ENCODE data around the gene LCNL1. TPM values are rescaled to one million over a fixed set of nuclear protein-coding genes. Genes with fewer than 3 reads are reported as not detected.

Gene LCNL1
- total and polyA plus RNA-seq, 2 donors (not counting 1 experiment from before 2014, with no cell fraction given), result not detected

- peak within 1 kb of the TSS; percentile 4 to 77 (median 66) for H3K4me3 ChIP-seq (ENCODE audit: control extremely low read depth in 1 of 5, extremely low read depth in 1 of 5, insufficient read depth in 1 of 5, low read depth in 2 of 5, low read length in 4 of 5)
- no peaks in the 10 kb centered on the region for H3K9me3 Mint-ChIP-seq (ENCODE audit: insufficient read depth)
- POLR2A ChIA-PET, result interaction anchor here (1.1 to 3.0 kb wide), 2 partner anchors 32 to 36 kb away, joined by 4 to 19 read pairs; partner anchors contain the start of gene PAXX
- H3K4me1 ChIP-seq (ENCODE audit: control insufficient read depth in 2 of 2, insufficient read depth in 2 of 2, low read length in 2 of 2), result peaks cover 46 to 62% of the 10 kb centered on the region in 2 donors
- intact Hi-C loops (cut with micrococcal nuclease), result loop anchor here (2.0 kb wide), 1 partner anchor 35 kb away; the partner anchor contains the start of gene PAXX
- H3K9ac ChIP-seq (ENCODE audit: low read length), result peak within 1 kb of the TSS; percentile 70
- peak within 1 kb of the TSS; percentile 90 for H3K4me3 Mint-ChIP-seq
- DNase-seq (peak; percentile 45), ATAC-seq (ENCODE audit: low read depth) (no peak)
- H2AFZ ChIP-seq (ENCODE audit: insufficient read depth, low read depth, low read length, poor library complexity, severe bottlenecking), result peak within 1 kb of the TSS; percentile 83
- 7% methylated on average over 95 of the region's 95 CpGs for WGBS (ENCODE audit: insufficient coverage)
- peak within 1 kb of the TSS in 1 of 2 donors; percentile 24 for H3K27ac ChIP-seq (ENCODE audit: low read length in 2 of 2)
- peak within 1 kb of the TSS; percentile 92 for H3K27ac Mint-ChIP-seq
- peaks cover 12% of the 10 kb centered on the region for H3K79me2 ChIP-seq (ENCODE audit: control insufficient read depth, insufficient read depth, low read length)
- no peaks in the 10 kb centered on the region for H3K27me3 Mint-ChIP-seq
- peaks cover 11% of the 10 kb centered on the region for H4K20me1 ChIP-seq (ENCODE audit: control insufficient read depth, insufficient read depth, low read length, poor library complexity, severe bottlenecking)
- peak within 1 kb of the TSS; percentile 100 for H3K4me2 ChIP-seq (replicated peaks; ENCODE audit: low read depth, low read length, poor library complexity, severe bottlenecking)
- no peaks in the 10 kb centered on the region for H3K27me3 ChIP-seq (replicated peaks in 1 of 4; ENCODE audit: control extremely low read depth in 1 of 4, control insufficient read depth in 3 of 4, insufficient read depth in 4 of 4, low read length in 3 of 4)
- H3K9me3 ChIP-seq (ENCODE audit: control extremely low read depth in 1 of 3, control insufficient read depth in 2 of 3, insufficient read depth in 1 of 3, low read length in 2 of 3), result peaks cover 0 to 6% (median 0%) of the 10 kb centered on the region in 3 donors
- CTCF ChIA-PET, result interaction anchor here (1.1 to 5.9 kb wide), 17 partner anchors 7 to 261 kb away, joined by 3 to 49 read pairs (median 9); partner anchors contain the start of genes AJM1, CLIC3, NPDC1 and PAXX
- no peaks in the 10 kb centered on the region for H3K36me3 ChIP-seq (replicated peaks in 1 of 2; ENCODE audit: control extremely low read depth in 1 of 2, control insufficient read depth in 1 of 2, extremely low read depth in 1 of 2, insufficient read depth in 2 of 2, low read length in 1 of 2)
- TF ChIP-seq EZH2 (IDR thresholded peaks at IDR 0.05; ENCODE audit: borderline replicate concordance, insufficient read depth, low read depth, low read length, poor library complexity, severe bottlenecking), result no peak
- TF ChIP-seq, protein P1, sequence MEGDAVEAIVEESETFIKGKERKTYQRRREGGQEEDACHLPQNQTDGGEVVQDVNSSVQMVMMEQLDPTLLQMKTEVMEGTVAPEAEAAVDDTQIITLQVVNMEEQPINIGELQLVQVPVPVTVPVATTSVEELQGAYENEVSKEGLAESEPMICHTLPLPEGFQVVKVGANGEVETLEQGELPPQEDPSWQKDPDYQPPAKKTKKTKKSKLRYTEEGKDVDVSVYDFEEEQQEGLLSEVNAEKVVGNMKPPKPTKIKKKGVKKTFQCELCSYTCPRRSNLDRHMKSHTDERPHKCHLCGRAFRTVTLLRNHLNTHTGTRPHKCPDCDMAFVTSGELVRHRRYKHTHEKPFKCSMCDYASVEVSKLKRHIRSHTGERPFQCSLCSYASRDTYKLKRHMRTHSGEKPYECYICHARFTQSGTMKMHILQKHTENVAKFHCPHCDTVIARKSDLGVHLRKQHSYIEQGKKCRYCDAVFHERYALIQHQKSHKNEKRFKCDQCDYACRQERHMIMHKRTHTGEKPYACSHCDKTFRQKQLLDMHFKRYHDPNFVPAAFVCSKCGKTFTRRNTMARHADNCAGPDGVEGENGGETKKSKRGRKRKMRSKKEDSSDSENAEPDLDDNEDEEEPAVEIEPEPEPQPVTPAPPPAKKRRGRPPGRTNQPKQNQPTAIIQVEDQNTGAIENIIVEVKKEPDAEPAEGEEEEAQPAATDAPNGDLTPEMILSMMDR (IDR thresholded peaks at IDR 0.05), result no peak
- H3K4me1 Mint-ChIP-seq, result peaks cover 52% of the 10 kb centered on the region
Observed at GRCh38 chr9:137027369-137028262, 44.8 kb downstream of the LCNL1 start, which contains the start of gene ABCA2. Gene ABCA2, minus strand, starts transcription at chr9:137028237. Its CDS starts 97 bp downstream, at chr9:137028140.
